GM19239 (cell line): Measurements from ENCODE around the gene LTBR.

Source experiments
- DNase-seq: peaks from one replicate; pipeline ENCODE4 v3.0.0; 2011; ENCODE audit warnings: low spot score; ENCODE audit not compliant: insufficient read length
- FAIRE-seq: peaks from 2 replicates; lab custom pipeline; 2011; peaks lifted over from hg19 to GRCh38; lab: Jason Lieb, UNC

LTBR gene

DNA sequence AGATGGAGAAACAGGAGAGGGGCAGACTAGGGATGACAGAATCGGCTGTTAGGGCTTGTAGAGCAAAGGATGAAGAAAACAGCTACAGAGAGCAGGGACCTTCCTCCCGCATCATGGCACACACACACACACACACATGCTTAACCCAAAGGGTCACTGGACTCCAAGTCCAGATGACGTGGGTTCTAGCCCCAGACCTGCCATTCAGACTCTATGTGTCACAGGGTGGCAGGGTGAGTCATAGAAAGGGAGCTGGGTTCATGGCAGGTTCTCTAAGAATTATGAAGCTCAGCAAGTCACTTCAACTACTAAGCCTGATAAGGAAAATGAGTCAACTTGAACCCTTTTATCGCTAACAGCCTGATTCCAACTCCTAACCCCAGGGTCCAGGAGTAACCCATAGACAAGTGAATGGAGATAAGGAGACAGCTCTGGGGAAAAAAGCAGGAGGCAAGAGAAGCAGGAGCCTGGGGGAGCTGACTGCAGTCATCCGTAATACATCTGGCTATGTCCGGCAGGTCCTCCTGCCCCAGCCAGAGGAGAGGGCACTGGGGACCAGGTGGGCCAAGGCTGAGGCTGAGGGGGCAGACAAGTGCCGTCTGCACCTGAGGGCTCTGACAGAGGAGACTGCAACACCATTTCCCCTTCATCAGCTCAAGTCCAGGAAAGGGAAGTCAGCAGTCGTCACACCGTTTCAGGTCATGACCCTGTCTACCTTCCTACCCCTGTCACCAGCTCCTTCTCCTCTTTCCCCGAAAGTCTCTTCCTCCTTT, 38.5 kb upstream of the LTBR start:
- no peak for FAIRE-seq
- DNase-seq = no peak

DNA sequence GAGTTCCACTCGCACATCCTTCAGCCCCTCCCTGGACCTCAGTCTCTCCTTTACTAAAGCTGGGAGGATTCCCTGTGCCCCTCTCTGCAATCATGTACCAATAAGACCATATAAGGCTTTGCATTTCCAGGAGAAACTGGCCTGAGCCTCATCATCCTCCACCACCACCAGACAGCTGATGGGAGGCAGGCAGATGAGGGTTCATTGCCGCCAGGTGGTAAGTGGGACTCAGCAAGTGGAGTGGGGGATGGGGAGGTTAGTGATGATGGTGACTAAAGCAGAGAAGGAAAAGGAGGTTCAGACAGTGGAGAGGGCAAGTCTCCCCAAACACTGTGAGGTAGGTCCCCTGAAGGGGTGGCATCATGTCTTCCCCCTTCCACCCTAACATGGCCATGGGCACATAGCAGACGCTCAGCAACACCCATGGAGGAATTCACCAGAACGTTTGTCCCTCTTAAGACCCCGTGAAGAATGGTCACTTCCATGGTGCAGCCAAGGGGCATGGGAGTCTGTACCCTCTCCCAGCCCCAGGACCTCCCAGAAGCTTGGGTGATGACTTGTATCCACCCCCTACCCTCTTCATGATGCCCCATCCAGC, 37.6 kb upstream of the LTBR start:
- DNase-seq = no peak

DNA sequence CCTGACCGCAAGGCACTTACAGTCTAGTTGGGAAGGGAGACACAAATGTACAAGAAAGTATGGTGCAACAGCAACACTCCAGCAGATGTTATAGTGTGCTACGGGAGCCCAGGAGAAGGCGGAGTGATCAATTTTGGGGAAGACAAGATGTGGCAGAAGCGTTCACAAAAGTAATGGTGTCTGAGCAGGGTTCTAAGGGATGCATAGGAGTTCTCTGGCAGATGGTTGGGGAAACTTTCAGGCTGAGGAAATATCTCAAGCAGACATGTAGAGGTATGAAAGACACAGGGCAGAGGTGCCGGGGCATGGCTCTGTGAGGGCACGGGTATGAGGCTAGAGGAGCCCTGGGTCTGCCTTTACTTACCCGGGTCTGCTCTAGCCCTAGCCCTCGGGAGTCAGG, 37.0 kb upstream of the LTBR start:
- FAIRE-seq (no peak), DNase-seq (no peak)

More for the DNA sequence above, 37.6 kb upstream of the LTBR start:
- FAIRE-seq = no peak

DNA sequence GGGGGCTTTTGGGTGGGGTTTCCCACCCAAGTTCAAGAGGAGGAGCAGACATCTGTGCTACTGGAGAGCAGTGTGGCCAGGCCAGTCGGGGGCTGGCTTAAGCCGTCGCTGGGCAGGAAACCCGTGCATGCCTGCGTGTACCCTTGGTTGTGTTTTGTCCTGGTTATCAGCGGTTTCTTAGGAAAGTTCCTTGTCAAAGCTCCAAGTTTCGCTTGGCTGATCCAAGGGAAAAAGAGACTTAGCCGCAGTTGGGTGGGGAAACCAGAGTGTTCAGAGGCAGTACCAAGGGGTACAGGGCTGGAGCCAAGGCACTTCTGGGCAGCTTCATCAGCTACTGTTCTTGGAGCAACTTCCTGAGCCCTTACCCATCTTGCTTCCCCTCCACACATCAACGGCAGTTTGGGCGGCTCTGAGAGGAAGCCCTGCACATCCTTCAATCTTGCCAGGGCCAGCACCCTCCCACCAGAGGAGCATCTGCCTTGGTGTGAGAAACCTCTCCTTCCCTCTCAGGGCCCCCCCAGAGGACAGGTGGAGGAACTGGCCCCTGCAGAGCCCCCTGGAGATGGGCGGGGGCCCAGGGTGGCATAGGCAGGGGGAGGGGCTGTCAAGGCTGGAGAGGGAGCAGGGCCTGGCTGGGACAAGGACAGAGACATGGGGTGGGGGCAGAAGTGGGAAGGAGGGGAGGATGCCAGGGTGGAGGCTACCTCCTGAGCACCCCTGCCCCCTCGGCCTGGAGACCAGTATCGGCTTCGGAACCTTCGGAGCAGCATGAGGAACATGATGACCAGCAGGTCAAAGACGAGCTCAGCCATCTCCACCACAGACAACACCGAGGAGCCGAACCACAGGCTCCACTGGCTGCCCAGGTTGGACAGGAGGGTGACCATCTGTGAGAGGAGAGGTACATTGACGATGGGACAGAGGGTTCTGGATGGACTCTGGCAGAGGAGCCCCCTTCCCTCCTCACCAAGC, 36.3 kb upstream of the LTBR start:
- no peak for FAIRE-seq
- DNase-seq = no peak

DNA sequence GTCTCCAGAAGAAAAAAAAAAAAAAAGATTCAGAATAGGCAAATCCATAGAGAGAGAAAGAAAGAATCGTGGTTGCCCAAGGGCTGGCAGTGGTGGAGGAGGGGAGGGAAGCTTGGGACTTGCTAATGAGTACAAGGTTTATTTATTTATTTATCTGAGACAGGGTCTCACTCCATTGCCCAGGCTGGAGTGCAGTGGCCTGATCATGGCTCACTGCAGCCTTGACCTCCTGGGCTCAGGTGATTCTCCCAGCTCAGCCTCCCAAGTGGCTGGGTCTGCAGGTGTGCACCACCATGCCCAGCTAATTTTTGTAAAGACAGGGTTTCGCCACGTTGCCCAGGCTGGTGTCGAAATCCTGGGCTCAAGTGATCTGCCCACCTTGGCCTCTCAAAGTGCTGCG, 32.3 kb upstream of the LTBR start:
- no peak for FAIRE-seq
- no peak for DNase-seq

DNA sequence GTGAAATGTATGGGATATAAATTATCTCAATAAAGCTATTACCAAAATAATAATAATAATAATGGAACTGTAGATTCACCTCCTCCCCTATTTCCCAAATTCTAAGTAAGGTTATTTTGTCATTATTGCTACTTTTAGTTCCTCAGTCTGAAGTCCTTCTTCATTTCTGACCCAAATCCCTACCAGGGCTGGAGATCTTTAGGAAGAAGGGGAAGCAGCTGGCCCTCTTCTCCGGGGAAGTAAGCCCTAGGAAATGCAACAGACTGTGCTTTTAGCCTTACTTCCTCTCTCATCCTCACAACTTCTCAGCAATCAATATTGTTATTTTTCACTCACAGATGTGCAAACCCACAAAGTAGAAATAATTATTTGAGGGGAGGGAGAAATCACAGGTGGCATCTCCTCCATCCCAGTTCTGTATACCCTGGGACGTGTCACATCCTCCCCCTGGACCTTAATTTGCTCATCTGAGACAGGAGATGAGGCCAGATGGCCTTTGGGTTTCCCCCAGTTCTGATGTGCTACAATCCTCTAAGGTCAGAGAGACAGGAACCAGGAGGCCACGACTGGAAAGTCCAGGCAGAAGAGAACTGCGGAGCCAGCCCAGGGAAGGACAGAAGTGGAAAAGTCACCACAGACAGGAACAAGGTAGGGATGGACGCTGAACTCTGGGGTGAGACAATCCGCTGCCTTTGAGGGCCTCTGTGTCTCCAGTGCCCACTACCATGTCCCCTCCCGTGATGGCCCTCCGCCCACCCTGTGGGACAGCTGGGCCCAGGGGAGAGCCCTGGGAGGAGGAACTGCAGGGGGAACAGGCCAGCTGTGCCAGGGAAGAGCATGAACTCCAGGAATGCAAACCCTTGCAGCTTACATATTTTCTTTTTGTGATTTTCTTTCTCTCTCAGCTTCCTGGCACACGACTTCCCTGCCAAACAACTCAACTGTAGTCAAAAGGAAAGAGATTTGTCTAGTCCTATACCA, 31.5 kb upstream of the LTBR start:
- no peak for FAIRE-seq
- DNase-seq = no peak

DNA sequence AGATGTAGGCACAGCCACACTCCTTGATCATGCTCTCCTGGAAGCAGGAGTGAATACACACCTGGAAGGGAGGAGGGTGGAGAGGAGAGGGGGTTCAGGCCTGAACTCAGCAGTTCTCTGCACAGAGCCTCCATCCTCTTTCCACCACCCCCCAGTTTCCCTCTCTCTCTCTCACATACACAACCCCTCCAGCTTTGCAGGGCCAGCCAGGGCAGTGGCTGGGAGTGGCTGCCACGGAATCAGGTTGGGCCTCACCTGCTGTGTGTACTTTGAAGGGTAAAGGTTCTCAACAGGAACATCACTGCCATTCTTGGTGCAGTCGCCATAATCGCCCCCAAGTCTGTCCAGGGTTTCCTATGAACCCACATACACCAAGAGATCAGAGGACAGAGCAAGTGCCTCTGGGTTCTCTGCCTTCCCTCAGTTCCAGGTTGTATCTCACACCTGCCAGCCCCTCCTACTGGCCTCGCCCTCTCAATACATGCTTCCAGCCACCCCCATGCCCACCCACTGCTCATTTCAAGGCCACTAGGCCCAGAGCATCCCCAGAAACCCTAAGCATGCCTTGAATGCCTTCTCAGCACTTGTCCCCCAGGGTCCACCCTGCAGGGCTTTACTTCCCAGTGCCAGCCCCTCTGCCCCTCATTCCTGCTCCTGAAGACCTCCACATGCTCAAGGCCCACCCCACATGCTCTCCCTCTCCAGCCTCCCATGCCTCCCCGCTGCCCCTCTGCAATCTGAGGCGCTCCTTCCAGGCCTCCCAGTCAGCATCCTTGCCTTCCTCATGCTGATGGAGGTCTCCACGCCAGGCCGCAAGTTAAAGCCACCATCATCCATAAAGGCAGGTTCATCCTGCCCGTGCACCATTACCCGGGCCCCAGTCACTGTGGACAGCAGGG, 29.2 kb upstream of the LTBR start:
- DNase-seq (no peak), FAIRE-seq (no peak)

DNA sequence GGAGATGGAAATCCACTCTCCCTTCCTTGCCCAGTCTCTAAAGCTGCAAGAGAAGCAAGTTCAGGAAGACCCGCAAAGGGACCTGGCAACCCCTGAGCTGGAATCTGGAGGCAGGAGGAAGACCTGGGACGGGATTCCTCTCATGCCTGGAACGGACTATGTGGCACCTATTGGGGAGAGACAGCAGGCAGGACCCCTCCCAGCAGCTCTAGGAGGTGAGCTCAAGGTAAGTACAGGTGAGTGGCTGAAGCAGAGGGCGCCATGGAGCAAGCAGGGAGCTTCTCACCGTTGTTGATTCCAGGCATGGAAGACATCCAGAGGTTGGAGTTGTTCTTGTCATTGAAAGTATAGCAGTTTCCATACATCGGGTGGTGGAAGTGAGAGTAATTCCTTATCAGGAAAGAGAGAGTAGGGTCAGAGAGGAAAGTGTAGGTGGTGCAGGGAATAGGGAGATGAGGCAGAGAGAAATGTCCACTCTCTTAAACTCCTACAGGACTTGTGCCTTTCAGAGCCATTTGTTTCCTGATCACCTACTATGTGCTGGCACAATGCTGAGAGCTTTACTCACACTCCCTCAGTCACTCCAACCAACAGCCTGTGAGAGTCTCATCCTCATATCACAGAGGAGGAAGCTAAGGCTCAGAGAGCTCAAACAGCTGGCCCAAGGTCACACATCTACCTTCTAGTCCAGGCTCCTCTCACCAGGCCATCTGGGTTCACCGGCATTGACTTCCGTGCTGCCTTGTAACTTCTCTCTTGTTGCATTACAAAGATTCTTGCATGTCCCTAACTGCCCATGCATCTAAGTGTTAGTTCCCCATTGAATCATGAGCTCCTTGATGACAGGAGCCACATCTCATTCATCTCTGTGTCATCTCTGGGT, 28.2 kb upstream of the LTBR start:
- FAIRE-seq (no peak), DNase-seq (no peak)

DNA sequence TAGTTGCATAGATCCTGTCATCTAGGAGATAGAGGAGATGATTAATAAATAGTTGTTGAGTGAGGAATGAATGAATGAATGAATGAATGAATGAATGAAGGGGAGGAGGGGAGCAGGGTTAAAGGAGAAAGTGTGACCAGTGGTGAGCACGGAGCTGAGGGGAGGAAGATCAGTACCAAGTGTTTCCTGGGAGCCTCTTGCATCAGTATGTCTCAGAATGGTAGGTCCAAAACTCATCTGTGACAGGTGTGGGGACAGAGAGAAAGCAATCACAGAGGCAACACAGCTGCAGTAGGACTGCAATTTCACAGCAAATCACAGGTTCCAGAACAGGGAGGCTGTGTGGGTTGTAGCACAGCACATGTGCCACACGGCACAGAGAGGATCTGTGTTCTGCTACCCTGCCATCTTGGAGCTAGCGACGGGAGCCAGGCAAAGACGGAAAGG, 27.6 kb upstream of the LTBR start:
- DNase-seq = no peak
- no peak for FAIRE-seq

DNA sequence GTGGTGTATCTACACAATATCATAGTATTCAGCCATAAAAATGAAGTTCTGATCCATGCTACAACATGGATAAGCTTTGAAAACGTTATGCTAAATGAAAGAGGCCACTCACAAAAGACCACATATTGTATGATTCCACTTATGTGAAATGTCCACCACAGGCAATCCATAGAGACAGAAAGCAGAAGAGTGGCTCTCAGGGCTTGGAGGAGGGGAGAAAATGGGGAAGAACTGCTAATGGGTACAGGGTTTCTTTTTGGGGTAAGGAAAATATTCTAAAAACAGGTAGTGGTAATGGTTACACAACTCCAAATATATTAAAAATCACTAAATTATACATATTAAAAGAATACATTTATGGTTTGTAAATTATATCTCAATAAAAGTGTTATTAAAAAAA, 25.1 kb upstream of the LTBR start:
- no peak for DNase-seq
- FAIRE-seq = no peak

DNA sequence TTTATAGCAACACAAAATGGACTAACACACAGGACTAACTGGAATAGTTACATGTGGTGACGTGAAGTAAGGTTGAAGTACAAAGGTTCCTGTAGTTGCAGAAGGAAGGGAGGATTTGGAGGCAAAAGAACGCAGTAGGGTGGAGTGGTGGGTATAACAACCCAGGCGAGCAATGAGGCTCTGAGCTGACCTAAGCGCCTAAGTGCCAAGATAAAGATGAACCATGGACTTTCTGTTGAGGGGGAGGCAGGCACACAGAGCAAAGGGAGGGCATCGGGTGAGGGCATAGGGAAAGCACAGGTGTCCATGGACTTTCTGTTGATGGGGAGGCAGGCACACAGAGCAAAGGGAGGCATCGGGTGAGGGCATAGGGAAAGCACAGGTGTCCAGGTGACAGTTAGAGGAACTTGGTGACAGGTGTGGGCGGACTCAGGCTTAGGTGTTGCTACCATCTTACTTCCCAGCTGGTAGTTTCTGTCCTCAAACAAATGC, 23.8 kb upstream of the LTBR start:
- FAIRE-seq (no peak), DNase-seq (no peak)

DNA sequence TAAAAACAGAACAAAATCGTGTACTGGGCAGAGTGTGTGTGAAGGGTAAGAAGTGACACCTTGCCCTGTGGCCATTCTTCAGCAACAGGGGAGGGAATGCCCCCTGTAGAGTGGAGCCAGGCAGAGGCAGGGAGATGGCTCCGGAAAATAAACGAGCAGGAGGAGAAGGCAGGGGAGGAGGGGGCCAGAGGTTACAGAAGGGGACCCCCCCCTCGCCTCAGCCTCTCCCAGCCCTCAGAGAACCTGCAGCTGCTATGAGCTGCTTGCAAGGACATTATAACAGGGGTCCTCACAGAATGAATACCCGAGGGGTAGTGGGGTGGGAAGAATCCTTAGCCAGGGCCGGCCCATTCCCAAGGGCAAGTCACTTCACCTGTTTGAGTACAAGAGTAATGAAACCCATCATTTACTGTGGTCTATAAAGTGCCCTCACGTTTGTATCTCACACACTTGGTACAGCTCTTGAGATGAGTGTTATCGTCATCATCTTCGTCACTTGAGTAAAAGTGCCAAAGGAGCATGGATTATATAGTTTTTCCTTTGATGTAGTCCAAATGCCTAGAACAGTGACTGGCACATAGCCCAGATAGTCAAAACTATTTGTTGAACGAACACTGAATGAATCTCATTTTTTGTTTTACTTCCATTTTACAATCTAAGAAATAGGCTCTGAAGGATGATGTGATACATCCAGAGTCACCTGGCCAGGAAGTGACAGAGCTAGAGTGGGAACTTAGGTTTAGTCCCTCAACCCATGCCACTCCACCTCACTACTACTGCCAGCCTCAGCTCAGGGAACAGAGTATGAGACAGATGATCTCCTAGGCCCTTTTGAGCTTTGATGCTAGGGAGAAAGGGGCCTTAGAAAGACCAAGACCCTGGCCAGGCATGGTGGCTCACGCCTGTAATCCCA, 23.1 kb upstream of the LTBR start:
- FAIRE-seq (no peak), DNase-seq (no peak)

DNA sequence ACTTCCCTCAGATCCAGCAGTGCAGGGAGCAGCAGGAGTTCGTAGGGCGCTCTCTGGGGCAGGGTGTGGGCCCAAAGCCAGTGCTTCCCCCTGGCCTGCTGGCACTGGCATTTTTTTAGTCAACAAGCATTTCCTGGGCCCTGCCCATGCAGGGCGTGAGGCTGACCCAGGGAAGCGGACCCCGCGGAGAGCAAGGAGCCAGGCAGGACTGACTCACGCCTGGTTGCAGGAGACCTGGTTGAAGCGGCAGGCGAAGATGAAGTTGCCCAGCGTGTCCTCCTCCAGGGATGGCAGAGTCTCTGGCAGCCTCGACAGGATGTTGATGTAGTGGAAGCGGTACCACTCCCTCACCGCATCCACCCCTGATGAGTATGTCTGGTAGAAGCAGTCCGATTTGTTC, 22.1 kb upstream of the LTBR start:
- no peak for FAIRE-seq
- no peak for DNase-seq

DNA sequence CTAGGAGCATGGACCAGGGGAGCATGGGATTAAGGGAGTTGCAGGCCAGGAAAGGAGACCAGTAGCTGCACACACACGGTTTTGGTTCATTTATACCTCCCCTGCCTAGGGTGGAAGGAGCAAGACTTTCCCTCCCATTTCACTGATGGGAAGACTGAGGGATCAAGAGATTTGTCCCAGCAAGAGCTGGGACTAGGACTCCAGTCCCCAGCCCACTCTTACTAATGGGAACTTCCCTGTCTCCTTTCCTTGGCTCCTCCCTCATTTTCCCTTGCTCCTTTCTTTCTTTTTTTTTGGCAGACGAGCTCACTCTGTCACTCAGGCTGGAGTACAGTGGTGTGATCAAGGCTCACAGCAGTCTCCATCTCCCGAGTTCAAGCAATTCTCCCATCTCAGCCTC, 21.6 kb upstream of the LTBR start:
- FAIRE-seq (no peak), DNase-seq (no peak)

DNA sequence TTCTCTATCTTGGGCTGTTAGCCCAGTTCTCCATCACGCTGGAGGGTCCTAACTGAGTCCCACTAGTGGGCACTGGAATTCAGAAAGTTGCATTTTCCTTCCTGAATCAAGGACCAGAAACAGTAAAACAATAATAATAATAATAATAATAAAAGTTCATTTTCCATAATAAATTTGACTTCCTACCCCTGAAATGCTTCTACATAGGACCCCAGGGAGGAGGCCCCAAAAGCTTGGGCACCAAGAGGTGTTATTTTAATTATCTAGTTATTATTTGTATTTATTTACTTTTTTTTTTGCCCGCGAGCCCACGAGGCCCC, 21.0 kb upstream of the LTBR start:
- DNase-seq (no peak), FAIRE-seq (no peak)

DNA sequence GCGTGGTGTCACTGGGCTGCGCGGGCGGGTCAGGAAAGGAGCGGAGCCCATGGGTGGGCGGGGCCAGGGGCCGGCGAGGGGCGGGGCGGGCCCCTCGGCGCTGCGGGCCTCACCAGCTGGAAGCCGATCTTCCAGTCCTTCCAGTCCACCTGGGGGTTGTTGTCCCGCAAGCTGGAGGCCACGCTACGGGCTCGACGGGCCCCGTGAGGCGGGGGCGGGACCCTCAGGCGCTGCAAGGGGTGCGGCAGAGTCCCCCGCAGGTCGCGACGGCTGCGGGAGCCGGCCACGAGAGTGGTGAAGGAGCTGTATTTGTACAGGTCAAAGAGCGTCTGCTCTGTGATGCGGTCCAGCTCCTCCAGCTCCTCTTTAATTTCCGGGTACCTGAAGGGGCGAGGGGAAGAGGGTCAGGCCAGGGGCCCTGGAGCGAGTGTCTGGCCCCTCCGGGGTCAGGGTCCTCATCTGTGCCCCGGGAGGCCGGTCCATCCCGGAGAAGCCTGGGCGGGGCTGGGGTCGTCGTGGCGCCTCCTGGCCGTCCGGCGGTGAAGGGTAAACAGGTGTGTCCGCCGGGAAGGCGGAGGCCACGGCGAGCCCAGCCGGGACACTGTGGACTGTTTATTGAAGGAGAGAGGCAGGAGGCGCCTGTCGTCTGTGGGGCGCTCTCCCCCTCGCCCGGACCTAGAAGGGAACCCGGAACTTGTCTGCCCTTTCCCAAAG, 20.5 kb upstream of the LTBR start:
- FAIRE-seq (peak; percentile 23), DNase-seq (peak; percentile 81)
